ENCODE data around the gene SMIM35.
A peak's percentile ranks its signal among the peaks of the same experiment; 100 is the strongest.

GRCh38 chr11:118010738-118011461 lies 75.9 kb downstream of the SMIM35 start:
- no peak for TF ChIP-seq CTCF (IDR thresholded peaks at IDR 0.05; ENCODE audit: insufficient read depth, low read length)
- TF ChIP-seq REST (IDR thresholded peaks at IDR 0.05; ENCODE audit: insufficient replicate concordance, low read depth): no peak
- TF ChIP-seq POLR2AphosphoS5 (IDR thresholded peaks at IDR 0.05; ENCODE audit: low read depth): 0 out of 2 replicates have a peak, but pooled peaks have one; percentile 33

All from HL-60 (cell line).